Measurements from ENCODE around the gene TMOD3.

- TF ChIP-seq POLR2A (IDR thresholded peaks at IDR 0.05): no peak
- TF ChIP-seq CTCF (IDR thresholded peaks at IDR 0.05): no peak
These were observed 97.4 kb downstream of the TMOD3 start for GRCh38 chr15:51926809-51927208.

Measured in right lobe of liver (tissue), 4 donors.